Coronary artery (tissue), 2 donors: ENCODE results near the gene UCHL3.

Experiments used
- DNase-seq: peaks from one replicate; pipeline ENCODE4 v3.0.0-alpha.2; 2017; ENCODE audit warnings: low spot score
- H3K27ac ChIP-seq, 2 donors: fragments of 200-600 bp; sonication (generic); one replicate each; pipeline ENCODE4 v1.5.1; 2016 to 2019
- H3K4me3 ChIP-seq: fragments of 200-600 bp; sonication (generic); 2 replicates; pipeline ENCODE4 v1.5.1; 2016; ENCODE audit warnings: mild to moderate bottlenecking, moderate library complexity
- CTCF ChIP-seq: fragments of 200-600 bp; sonication (generic); IDR thresholded peaks from one replicate; pipeline ENCODE4 v1.5.1; 2019; ENCODE audit warnings: antibody characterized with exemption

The UCHL3 gene

GRCh38 chr13:75569576-75569975 lies 20.0 kb downstream of the UCHL3 start:
- DNase-seq: no peak
- Histone ChIP-seq H3K27ac (no peak overlapping the region), H3K4me3 (no peak overlapping the region)
- no peak for TF ChIP-seq CTCF

GRCh38 chr13:75579529-75579928 lies 29.9 kb downstream of the UCHL3 start:
- no peak for DNase-seq
- H3K27ac ChIP-seq: no peak overlapping the region
- no peak overlapping the region for H3K4me3 ChIP-seq
- TF ChIP-seq CTCF: no peak

- Histone ChIP-seq H3K27ac (no peak overlapping the region), H3K4me3 (no peak overlapping the region)
- TF ChIP-seq CTCF: no peak
- DNase-seq: no peak
Observed at GRCh38 chr13:75581874-75582640, 32.5 kb downstream of the UCHL3 start.

GRCh38 chr13:75583091-75583490 lies 33.5 kb downstream of the UCHL3 start:
- DNase-seq: no peak
- TF ChIP-seq CTCF: no peak
- Histone ChIP-seq H3K4me3 (no peak overlapping the region), H3K27ac (no peak overlapping the region)

- DNase-seq: no peak
- no peak overlapping the region for H3K4me3 ChIP-seq
- H3K27ac ChIP-seq: no peak overlapping the region
- no peak for TF ChIP-seq CTCF
Observed at GRCh38 chr13:75585153-75585552, 35.6 kb downstream of the UCHL3 start.

- TF ChIP-seq CTCF: no peak
- no peak overlapping the region for H3K4me3 ChIP-seq
- DNase-seq: no peak
- H3K27ac ChIP-seq: no peak overlapping the region
Observed at GRCh38 chr13:75587679-75588078, 38.1 kb downstream of the UCHL3 start.

GRCh38 chr13:75596657-75597182 lies 47.1 kb downstream of the UCHL3 start:
- TF ChIP-seq CTCF: no peak
- DNase-seq: no peak
- H3K4me3 ChIP-seq: no peak overlapping the region
- no peak overlapping the region for H3K27ac ChIP-seq
